RWPE2 (cell line): Measurements from ENCODE around the gene SLC35F4.
A peak's percentile ranks its signal among the peaks of the same experiment; 100 is the strongest.

Source experiments
- ATAC-seq: fragments of 200-7000 bp; cut with Tn5 transposase; 3 replicates; pipeline ENCODE4 v1.9.1; 2021; ENCODE audit warnings: low read depth
- DNase-seq: peaks from one replicate; pipeline ENCODE4 v3.0.0-alpha.2; 2020; ENCODE audit warnings: low spot score
- H3K27ac ChIP-seq: fragments of 450-650 bp; 2 replicates; pipeline ENCODE4 v1.5.1; 2017; ENCODE audit warnings: mild to moderate bottlenecking; ENCODE audit not compliant: poor library complexity, severe bottlenecking
- H3K27me3 ChIP-seq: fragments of 250-450 bp; sonication (Bioruptor Pico); 2 replicates; pipeline ENCODE4 v1.5.1; 2021; ENCODE audit warnings: mild to moderate bottlenecking, moderate library complexity; ENCODE audit not compliant: insufficient read depth, poor library complexity, severe bottlenecking
- H3K36me3 ChIP-seq: fragments of 250-450 bp; sonication (Bioruptor Pico); 2 replicates; pipeline ENCODE4 v1.5.1; 2020; ENCODE audit warnings: low read depth, mild to moderate bottlenecking, moderate library complexity
- H3K4me1 ChIP-seq: fragments of 250-450 bp; sonication (Bioruptor Pico); 2 replicates; pipeline ENCODE4 v1.5.1; 2021; ENCODE audit warnings: mild to moderate bottlenecking, moderate library complexity; ENCODE audit not compliant: insufficient read depth, poor library complexity, severe bottlenecking
- H3K4me3 ChIP-seq: fragments of 250-450 bp; sonication (Bioruptor Pico); 2 replicates; pipeline ENCODE4 v1.5.1; 2021; ENCODE audit warnings: mild to moderate bottlenecking, moderate library complexity; ENCODE audit not compliant: severe bottlenecking
- H3K9me3 ChIP-seq: fragments of 250-450 bp; sonication (Bioruptor Pico); 2 replicates; pipeline ENCODE4 v1.5.1; 2021; ENCODE audit warnings: mild to moderate bottlenecking, moderate library complexity; ENCODE audit not compliant: severe bottlenecking
- TF ChIP-seq, protein P1 (sequence below): fragments of 450-650 bp; IDR thresholded peaks from one replicate; pipeline ENCODE4 v1.5.1; 2017; ENCODE audit warnings: mild to moderate bottlenecking, moderate library complexity; ENCODE audit not compliant: poor library complexity, severe bottlenecking

SLC35F4 gene

DNA sequence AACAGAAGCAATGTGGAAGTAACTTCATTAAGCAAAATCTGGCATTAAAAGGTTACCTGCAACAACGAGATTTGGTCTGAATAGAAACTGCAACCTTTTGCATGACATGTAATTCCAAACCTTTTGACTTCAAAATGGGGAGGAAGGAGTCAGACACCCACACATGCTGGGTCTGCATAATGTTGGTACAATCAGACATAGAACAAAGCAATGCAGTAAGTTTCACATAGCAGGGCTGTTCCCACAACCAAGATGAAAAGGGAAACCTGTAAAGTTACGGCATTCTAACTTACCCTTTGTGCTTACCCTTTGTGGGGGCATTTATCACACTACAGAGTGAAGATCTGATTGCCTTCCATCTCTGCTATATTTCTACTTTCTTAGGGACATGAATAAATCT lies 10.1 kb upstream of the SLC35F4 start:
- TF ChIP-seq, protein P1, sequence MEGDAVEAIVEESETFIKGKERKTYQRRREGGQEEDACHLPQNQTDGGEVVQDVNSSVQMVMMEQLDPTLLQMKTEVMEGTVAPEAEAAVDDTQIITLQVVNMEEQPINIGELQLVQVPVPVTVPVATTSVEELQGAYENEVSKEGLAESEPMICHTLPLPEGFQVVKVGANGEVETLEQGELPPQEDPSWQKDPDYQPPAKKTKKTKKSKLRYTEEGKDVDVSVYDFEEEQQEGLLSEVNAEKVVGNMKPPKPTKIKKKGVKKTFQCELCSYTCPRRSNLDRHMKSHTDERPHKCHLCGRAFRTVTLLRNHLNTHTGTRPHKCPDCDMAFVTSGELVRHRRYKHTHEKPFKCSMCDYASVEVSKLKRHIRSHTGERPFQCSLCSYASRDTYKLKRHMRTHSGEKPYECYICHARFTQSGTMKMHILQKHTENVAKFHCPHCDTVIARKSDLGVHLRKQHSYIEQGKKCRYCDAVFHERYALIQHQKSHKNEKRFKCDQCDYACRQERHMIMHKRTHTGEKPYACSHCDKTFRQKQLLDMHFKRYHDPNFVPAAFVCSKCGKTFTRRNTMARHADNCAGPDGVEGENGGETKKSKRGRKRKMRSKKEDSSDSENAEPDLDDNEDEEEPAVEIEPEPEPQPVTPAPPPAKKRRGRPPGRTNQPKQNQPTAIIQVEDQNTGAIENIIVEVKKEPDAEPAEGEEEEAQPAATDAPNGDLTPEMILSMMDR: no peak
- no peak overlapping the region for H3K4me3 ChIP-seq
- H3K27ac ChIP-seq: no peak overlapping the region
- DNase-seq: no peak
- peaks cover 28% of the 10 kb centered on the region for H3K27me3 ChIP-seq
- no peak for ATAC-seq
- no peaks in the 10 kb centered on the region for H3K36me3 ChIP-seq
- no peaks in the 10 kb centered on the region for H3K9me3 ChIP-seq
- H3K4me1 ChIP-seq: no peaks in the 10 kb centered on the region

DNA sequence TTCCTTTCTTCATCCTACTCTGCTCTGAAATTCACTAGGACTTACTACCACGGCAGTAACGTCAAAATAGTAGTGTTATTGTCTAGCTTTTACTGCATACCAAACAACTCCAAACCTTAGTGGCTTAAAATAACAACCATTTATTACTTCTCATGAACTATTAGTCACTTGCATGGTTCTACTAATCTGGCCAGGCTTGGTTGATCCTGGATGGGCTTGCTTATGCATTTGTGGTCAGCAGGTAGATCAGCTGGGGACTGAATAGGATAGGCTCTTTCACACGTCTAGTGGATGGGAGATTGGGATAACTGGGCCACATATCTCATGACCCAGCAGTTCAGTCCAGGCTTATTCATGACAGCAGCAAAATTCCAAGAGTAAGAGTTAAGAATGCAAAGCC lies 9.4 kb upstream of the SLC35F4 start:
- H3K27ac ChIP-seq: no peak overlapping the region
- H3K36me3 ChIP-seq: no peaks in the 10 kb centered on the region
- peaks cover 28% of the 10 kb centered on the region for H3K27me3 ChIP-seq
- H3K4me1 ChIP-seq: no peaks in the 10 kb centered on the region
- no peaks in the 10 kb centered on the region for H3K9me3 ChIP-seq
- ATAC-seq: no peak
- DNase-seq: no peak
- TF ChIP-seq, protein P1: no peak
- no peak overlapping the region for H3K4me3 ChIP-seq

DNA sequence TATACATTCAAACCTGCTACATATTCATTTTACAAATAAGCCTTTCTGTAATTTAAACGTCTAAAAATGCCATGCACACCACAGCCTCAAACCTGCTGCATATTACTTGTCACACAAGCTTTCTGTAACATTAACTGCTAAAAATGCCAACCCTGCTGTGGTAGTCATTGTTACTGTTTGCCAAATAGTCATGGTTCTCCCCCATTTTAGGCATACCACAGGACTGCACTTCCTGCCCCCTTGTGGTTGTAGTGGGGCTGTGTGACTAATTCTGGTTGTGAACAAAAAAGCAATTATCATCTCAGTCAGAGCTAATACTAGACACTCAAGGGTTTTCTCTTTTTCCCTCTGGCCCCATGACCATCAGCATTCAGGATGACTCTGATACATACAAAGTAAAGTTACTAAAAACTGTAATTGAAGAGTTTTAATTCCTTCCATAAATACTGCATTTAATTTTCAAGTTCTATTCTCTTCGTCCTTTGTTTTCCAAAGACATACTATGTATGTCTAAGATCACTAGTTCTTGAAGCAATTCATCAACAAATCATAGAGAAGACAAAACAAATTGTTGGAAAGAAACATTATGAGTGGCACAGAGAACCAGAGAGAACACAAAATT lies 5.7 kb upstream of the SLC35F4 start:
- Histone ChIP-seq H3K4me1 (no peaks in the 10 kb centered on the region), H3K27ac (no peak overlapping the region), H3K4me3 (no peak overlapping the region), H3K27me3 (peaks cover 44% of the 10 kb centered on the region), H3K9me3 (no peaks in the 10 kb centered on the region), H3K36me3 (no peaks in the 10 kb centered on the region)
- TF ChIP-seq, protein P1: peak; percentile 90
- ATAC-seq (peak; percentile 84), DNase-seq (no peak)

DNA sequence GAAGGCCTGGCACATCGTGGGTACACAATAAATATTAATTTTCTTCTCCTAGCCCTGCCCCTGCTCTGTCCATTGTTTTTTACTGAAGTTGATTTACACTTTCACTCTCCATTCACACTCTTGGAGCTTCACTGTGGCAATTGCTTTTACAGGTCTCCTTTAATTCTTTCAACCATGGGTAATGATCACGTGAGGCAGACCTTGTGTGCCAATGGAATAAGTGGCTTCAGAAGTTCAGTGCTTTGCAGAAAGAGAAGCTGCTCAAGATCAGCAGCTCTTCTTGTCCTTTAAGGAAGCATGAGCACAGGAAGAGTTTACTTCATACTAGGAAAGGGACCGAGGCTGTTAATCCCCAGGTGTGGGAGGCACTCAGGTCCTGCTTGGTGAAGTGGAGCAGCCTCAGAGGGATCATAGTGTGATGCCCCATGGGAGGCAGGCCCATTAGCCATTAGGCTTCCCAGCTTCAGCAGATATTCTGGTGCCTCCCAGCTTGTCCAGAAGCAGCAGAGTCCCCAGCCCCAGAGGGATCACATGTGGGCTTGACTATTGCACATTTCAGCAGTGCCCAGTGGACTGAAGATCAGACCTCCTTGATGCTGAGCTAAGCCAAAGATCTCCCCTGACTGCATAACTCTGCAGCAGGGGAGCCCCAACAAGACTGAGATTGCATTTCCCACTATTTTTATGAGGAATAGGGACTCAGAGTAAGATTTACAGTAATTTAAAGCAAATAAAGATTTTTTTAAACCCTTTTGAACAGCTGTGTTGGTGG lies 5.0 kb upstream of the SLC35F4 start:
- DNase-seq (no peak), ATAC-seq (no peak)
- Histone ChIP-seq H3K9me3 (no peaks in the 10 kb centered on the region), H3K27ac (no peak overlapping the region), H3K36me3 (no peaks in the 10 kb centered on the region), H3K4me3 (no peak overlapping the region), H3K27me3 (peaks cover 44% of the 10 kb centered on the region), H3K4me1 (no peaks in the 10 kb centered on the region)
- TF ChIP-seq, protein P1: no peak

DNA sequence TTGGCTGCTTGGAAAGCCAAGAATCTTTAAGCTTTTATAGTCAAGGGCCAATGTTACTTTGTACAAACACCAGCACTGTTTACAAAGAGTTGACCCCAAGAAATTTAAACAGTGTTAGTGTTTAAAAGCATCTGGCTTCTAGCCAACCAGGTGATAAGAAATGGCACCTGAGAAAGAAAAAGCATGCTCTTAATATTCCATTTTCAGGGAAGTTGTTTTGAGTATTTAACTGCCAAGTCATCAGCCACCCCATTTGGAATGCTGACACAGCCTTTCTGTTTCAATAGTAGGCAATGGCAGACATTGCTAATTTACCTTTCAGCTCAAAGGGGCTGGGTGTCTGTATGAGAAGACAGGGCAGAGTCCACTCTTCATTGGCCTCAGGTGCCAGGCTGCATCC lies 3.7 kb upstream of the SLC35F4 start:
- H3K9me3 ChIP-seq: no peaks in the 10 kb centered on the region
- TF ChIP-seq, protein P1: no peak
- H3K36me3 ChIP-seq: no peaks in the 10 kb centered on the region
- no peaks in the 10 kb centered on the region for H3K4me1 ChIP-seq
- no peak overlapping the region for H3K4me3 ChIP-seq
- ATAC-seq: no peak
- H3K27me3 ChIP-seq: peaks cover 48% of the 10 kb centered on the region
- no peak for DNase-seq
- no peak overlapping the region for H3K27ac ChIP-seq
